Measurements from ENCODE around the gene PRPF6.

- TF ChIP-seq CTCF (conservative IDR thresholded peaks at IDR 0.05; ENCODE audit: low read length), result no peak
- TF ChIP-seq EZH2phosphoT487 (IDR thresholded peaks at IDR 0.05; ENCODE audit: borderline replicate concordance, low read depth, low read length), result no peak
Measured at GRCh38 chr20:64075556-64075955, 94.6 kb downstream of the PRPF6 start.
